ENCODE results near the gene MTHFSD.

GRCh38 chr16:86517033-86517432 lies 38.0 kb downstream of the MTHFSD start:
- TF ChIP-seq CTCF (IDR thresholded peaks at IDR 0.05) = no peak
- no peak for TF ChIP-seq POLR2A (IDR thresholded peaks at IDR 0.05)
